Fibroblast of lung (primary cell): Measurements from ENCODE around the gene PROK2. TPM values are rescaled to one million over a fixed set of nuclear protein-coding genes. Genes with fewer than 3 reads are reported as not detected.
A peak's percentile ranks its signal among the peaks of the same experiment; 100 is the strongest.

ENCODE experiments used
- DNase-seq, 2 donors: peaks; one replicate each; pipeline versions ENCODE4 v3.0.0 to v3.0.0-alpha.2; 2010; ENCODE audit warnings: low read depth in 2 of 2
- H2AFZ ChIP-seq: 2 replicates; pipeline ENCODE4 v1.5.1; 2012; ENCODE audit warnings: low read length, control low read depth, inconsistent platforms
- H3K27ac ChIP-seq: 2 replicates; pipeline ENCODE4 v1.5.1; 2011; ENCODE audit warnings: low read length, control low read depth; ENCODE audit not compliant: insufficient read depth
- H3K27me3 ChIP-seq: 2 replicates; pipeline ENCODE4 v1.5.1; 2011; ENCODE audit warnings: mild to moderate bottlenecking, low read length; ENCODE audit not compliant: control insufficient read depth, insufficient read depth
- H3K36me3 ChIP-seq: 2 replicates; pipeline ENCODE4 v1.5.1; 2011; ENCODE audit warnings: low read length; ENCODE audit not compliant: control insufficient read depth, insufficient read depth
- H3K4me1 ChIP-seq: 2 replicates; pipeline ENCODE4 v1.5.1; 2011; ENCODE audit warnings: low read length; ENCODE audit not compliant: control insufficient read depth, insufficient read depth; ENCODE audit errors: extremely low read depth
- H3K4me2 ChIP-seq: 2 replicates; pipeline ENCODE4 v1.5.1; 2011; ENCODE audit warnings: low read length, control low read depth; ENCODE audit not compliant: insufficient read depth; ENCODE audit errors: extremely low read depth
- H3K4me3 ChIP-seq, 4 experiments: fragments of 200-600 bp in 1 of 4; sonication (generic) in 1 of 4; replicated peaks in 1 of 4; 2 replicates each; pipeline ENCODE4 v1.5.1; 2011 to 2016; ENCODE audit warnings: low read length in 4 of 4, low read depth in 3 of 4, mild to moderate bottlenecking in 3 of 4, control low read depth in 2 of 4, inconsistent platforms in 1 of 4, mixed read lengths in 1 of 4; ENCODE audit not compliant: insufficient read depth in 1 of 4; ENCODE audit errors: control extremely low read depth in 1 of 4
- H3K79me2 ChIP-seq: 2 replicates; pipeline ENCODE4 v1.5.1; 2012; ENCODE audit warnings: mild to moderate bottlenecking, low read length, inconsistent platforms; ENCODE audit not compliant: control insufficient read depth, insufficient read depth
- H3K9ac ChIP-seq: 2 replicates; pipeline ENCODE4 v1.5.1; 2011; ENCODE audit warnings: mild to moderate bottlenecking, low read length, control low read depth; ENCODE audit not compliant: insufficient read depth
- H3K9me3 ChIP-seq: 2 replicates; pipeline ENCODE4 v1.5.1; 2012; ENCODE audit warnings: low read depth, low read length; ENCODE audit not compliant: control insufficient read depth, insufficient read depth
- H4K20me1 ChIP-seq: 2 replicates; pipeline ENCODE4 v1.5.1; 2011; ENCODE audit warnings: low read length; ENCODE audit not compliant: control insufficient read depth, insufficient read depth; ENCODE audit errors: extremely low read depth
- CTCF ChIP-seq, 2 donors: IDR thresholded peaks in 1 of 2; conservative IDR thresholded peaks in 1 of 2; 1 replicate in 1 of 2; 2 replicates in 1 of 2; pipeline ENCODE4 v1.5.1; 2011 to 2012; ENCODE audit warnings: low read length in 2 of 2, control low read depth in 1 of 2, inconsistent platforms in 1 of 2, low read depth in 1 of 2, mild to moderate bottlenecking in 1 of 2
- EZH2 ChIP-seq: IDR thresholded peaks from 2 replicates; pipeline ENCODE4 v1.5.1; 2012; ENCODE audit warnings: low read length, control low read depth, mild to moderate bottlenecking; ENCODE audit errors: missing control alignments
- polyA plus RNA-seq, 2 donors: library from polyadenylated mRNA; depleted of rRNA in 1 of 2; stranded (reverse) in 1 of 2; unstranded in 1 of 2; fragments of >200 nt; gene quantifications; 2 replicates each; pipeline ENCODE4 v1.2.1, GENCODE V29; 2011 to 2012; ENCODE audit warnings: missing spikeins in 1 of 2
- total RNA-seq: library from RNA; depleted of rRNA; stranded (reverse); fragments of >200 nt; gene quantifications from 2 replicates; pipeline ENCODE4 v1.2.1, GENCODE V29; 2014

PROK2 gene
- total and polyA plus RNA-seq, 2 donors (not counting 1 experiment from before 2014, with no cell fraction given), result not detected

DNA sequence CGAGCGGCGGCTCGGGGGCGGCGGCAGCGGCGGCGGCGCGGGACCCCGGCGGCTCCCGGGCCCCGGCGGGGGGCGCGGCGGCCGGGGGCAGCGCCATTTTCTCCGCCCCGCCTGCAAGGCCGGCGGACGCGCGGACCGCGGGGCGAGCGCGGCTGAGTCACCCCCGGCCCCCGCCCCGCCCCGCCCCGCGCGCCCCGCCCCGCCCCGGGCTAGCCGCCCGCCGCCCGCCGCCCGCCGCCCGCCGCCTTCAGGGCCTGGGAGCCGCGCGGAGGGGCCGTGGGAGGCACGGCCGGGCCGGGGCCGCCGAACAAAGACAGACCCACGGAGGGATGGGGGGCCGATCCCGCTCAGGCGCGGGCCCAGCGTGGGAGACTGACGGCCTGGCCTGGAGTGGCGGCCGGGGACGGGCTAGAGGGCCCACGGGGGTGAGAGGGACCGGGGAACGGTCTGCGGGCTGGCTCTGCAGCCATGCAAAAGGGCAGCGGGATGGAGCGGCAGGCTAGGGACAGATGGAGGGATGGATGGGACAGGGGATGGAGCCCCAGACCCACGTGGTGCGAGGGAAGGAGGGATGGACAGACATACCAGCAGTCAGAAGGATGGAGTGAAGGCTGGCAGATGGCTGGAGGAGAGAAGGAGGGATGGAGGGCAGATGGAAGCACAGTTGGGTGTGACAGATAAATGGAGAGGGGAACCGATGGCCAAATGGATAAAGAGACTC lies 59.5 kb downstream of the PROK2 start, which contains the start of gene EIF4E3:
Gene EIF4E3, minus strand, starts transcription at position 132 of the 721 bp plus-strand sequence. Its CDS starts 35 bp downstream, at position 97.
- no peaks in the 10 kb centered on the region for H4K20me1 ChIP-seq
- peak within 1 kb of the TSS; percentile 64 to 77 (median 73) for H3K4me3 ChIP-seq
- peak within 1 kb of the TSS; percentile 51 for H3K9ac ChIP-seq
- peaks cover 7% of the 10 kb centered on the region for H3K27me3 ChIP-seq
- H3K27ac ChIP-seq, result no peak within 1 kb of the TSS
- TF ChIP-seq CTCF (conservative IDR thresholded peaks at IDR 0.05 in 1 of 2, IDR thresholded peaks at IDR 0.05 in 1 of 2; ENCODE audit: low read depth in 1 of 2, low read length in 2 of 2), result no peak
- no peaks in the 10 kb centered on the region for H3K36me3 ChIP-seq
- H3K9me3 ChIP-seq, result no peaks in the 10 kb centered on the region
- peak; percentile 16 to 31 for DNase-seq
- peak within 1 kb of the TSS; percentile 89 for H2AFZ ChIP-seq
- no peaks in the 10 kb centered on the region for H3K79me2 ChIP-seq
- H3K4me1 ChIP-seq, result peaks cover 4% of the 10 kb centered on the region
- peak within 1 kb of the TSS; percentile 93 for H3K4me2 ChIP-seq

DNA sequence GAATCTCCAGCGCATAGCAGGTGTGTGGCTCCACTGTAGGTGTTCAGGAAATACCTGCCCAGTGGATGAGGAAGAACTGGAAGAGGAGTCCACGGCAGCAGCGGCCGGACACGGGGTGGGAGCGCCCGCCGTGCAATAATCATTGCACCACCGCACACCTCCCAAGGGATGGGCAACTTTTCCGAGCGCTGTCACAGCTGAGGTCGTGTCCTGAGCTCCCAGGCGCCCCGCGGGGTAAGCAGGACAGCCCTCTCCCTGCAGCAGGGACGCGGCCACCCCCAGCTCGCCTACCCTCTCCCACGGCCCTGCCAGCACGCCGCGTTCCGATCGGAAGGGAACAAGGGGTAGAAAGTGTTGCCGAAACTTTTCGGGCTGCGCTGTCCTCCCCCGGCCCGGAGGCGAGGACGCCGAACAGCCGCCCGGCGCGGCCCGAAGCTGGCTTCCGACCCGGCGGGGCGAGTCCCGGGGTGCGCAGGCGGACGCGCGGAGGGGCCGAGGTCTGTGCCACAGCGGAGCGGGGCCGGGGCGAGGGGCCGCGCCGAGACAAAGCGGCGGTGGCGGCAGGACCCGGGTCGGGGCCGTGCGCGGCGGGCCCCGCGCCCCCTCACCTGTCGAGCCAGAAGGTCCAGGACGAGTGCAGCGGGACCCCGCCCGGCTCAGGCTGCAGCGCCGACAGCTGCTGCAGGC lies 60.2 kb downstream of the PROK2 start:
- DNase-seq, result no peak
- H2AFZ ChIP-seq, result peak overlapping the region; percentile 87
- TF ChIP-seq CTCF (conservative IDR thresholded peaks at IDR 0.05 in 1 of 2, IDR thresholded peaks at IDR 0.05 in 1 of 2; ENCODE audit: low read depth in 1 of 2, low read length in 2 of 2), result no peak

GRCh38 chr3:71724171-71724453 lies 60.8 kb downstream of the PROK2 start:
- Histone ChIP-seq H3K9me3 (no peaks in the 10 kb centered on the region), H3K36me3 (no peaks in the 10 kb centered on the region), H3K4me3 (peak overlapping the region in 2 of 4 experiments; percentile 64 to 71), H4K20me1 (no peaks in the 10 kb centered on the region), H3K27me3 (peaks cover 7% of the 10 kb centered on the region), H3K9ac (no peak overlapping the region), H3K4me2 (peak overlapping the region; percentile 59), H3K27ac (no peak overlapping the region), H3K79me2 (no peaks in the 10 kb centered on the region), H3K4me1 (peaks cover 4% of the 10 kb centered on the region), H2AFZ (no peak overlapping the region)
- TF ChIP-seq CTCF (conservative IDR thresholded peaks at IDR 0.05 in 1 of 2, IDR thresholded peaks at IDR 0.05 in 1 of 2; ENCODE audit: low read depth in 1 of 2, low read length in 2 of 2), result no peak
- no peak for TF ChIP-seq EZH2
- no peak for DNase-seq

More for the DNA sequence above, 60.2 kb downstream of the PROK2 start:
- peak overlapping the region; percentile 51 for H3K9ac ChIP-seq
- peak overlapping the region; percentile 64 to 77 (median 73) for H3K4me3 ChIP-seq
- no peaks in the 10 kb centered on the region for H3K9me3 ChIP-seq
- H3K27ac ChIP-seq, result no peak overlapping the region
- no peaks in the 10 kb centered on the region for H3K36me3 ChIP-seq
- H3K79me2 ChIP-seq, result no peaks in the 10 kb centered on the region
- peaks cover 4% of the 10 kb centered on the region for H3K4me1 ChIP-seq
- no peaks in the 10 kb centered on the region for H4K20me1 ChIP-seq
- peaks cover 7% of the 10 kb centered on the region for H3K27me3 ChIP-seq
- peak overlapping the region; percentile 93 for H3K4me2 ChIP-seq
